OCI-LY3 (cell line): ENCODE data around the gene CPA2.

Experiments
- EZH2phosphoT487 ChIP-seq: fragments of 200-600 bp; shearing (Covaris generic); IDR thresholded peaks from 2 replicates; pipeline ENCODE4 v1.6.1; 2018; ENCODE audit warnings: antibody characterized with exemption, mixed run types, low read depth
- TF ChIP-seq, protein P1 (sequence below): fragments of 200-600, 300-600 bp; sonication (generic); IDR thresholded peaks from 2 replicates; pipeline ENCODE4 v1.5.1; 2014; ENCODE audit warnings: antibody characterized with exemption, low read length, low read depth

DNA sequence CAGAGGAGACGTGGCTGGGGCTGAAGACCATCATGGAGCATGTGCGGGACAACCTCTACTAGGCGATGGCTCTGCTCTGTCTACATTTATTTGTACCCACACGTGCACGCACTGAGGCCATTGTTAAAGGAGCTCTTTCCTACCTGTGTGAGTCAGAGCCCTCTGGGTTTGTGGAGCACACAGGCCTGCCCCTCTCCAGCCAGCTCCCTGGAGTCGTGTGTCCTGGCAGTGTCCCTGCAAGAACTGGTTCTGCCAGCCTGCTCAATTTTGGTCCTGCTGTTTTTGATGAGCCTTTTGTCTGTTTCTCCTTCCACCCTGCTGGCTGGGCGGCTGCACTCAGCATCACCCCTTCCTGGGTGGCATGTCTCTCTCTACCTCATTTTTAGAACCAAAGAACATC, 56.0 kb downstream of the CPA2 start:
- TF ChIP-seq, protein P1, sequence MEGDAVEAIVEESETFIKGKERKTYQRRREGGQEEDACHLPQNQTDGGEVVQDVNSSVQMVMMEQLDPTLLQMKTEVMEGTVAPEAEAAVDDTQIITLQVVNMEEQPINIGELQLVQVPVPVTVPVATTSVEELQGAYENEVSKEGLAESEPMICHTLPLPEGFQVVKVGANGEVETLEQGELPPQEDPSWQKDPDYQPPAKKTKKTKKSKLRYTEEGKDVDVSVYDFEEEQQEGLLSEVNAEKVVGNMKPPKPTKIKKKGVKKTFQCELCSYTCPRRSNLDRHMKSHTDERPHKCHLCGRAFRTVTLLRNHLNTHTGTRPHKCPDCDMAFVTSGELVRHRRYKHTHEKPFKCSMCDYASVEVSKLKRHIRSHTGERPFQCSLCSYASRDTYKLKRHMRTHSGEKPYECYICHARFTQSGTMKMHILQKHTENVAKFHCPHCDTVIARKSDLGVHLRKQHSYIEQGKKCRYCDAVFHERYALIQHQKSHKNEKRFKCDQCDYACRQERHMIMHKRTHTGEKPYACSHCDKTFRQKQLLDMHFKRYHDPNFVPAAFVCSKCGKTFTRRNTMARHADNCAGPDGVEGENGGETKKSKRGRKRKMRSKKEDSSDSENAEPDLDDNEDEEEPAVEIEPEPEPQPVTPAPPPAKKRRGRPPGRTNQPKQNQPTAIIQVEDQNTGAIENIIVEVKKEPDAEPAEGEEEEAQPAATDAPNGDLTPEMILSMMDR, result no peak
- TF ChIP-seq EZH2phosphoT487, result no peak
